ENCODE measurements around the gene SIGLEC14.
A peak's percentile ranks its signal among the peaks of the same experiment; 100 is the strongest.

SIGLEC14 gene

GRCh38 chr19:51600940-51601580 is 45.6 kb downstream of the SIGLEC14 start:
- no peak overlapping the region for H3K4me3 ChIP-seq (ENCODE audit: low read length)
- no peak for DNase-seq (ENCODE audit: low read depth)

GRCh38 chr19:51599084-51599483 is 47.5 kb downstream of the SIGLEC14 start:
- no peak for TF ChIP-seq CTCF (IDR thresholded peaks at IDR 0.05; ENCODE audit: insufficient read depth, low read depth, low read length, missing control alignments)

More at GRCh38 chr19:51600940-51601580, 45.6 kb downstream of the SIGLEC14 start:
- TF ChIP-seq CTCF (IDR thresholded peaks at IDR 0.05; ENCODE audit: insufficient read depth, low read depth, low read length, missing control alignments) = no peak

GRCh38 chr19:51598159-51598915 is 48.3 kb downstream of the SIGLEC14 start:
- DNase-seq (ENCODE audit: low read depth) = no peak
- no peak for TF ChIP-seq CTCF (IDR thresholded peaks at IDR 0.05; ENCODE audit: insufficient read depth, low read depth, low read length, missing control alignments)
- H3K4me3 ChIP-seq (ENCODE audit: low read length) = no peak overlapping the region

More at GRCh38 chr19:51599084-51599483, 47.5 kb downstream of the SIGLEC14 start:
- no peak overlapping the region for H3K4me3 ChIP-seq (ENCODE audit: low read length)
- DNase-seq (ENCODE audit: low read depth) = no peak

GRCh38 chr19:51595190-51596175 is 51.1 kb downstream of the SIGLEC14 start:
- H3K4me3 ChIP-seq (ENCODE audit: low read length) = peak overlapping the region; percentile 87
- no peak for DNase-seq (ENCODE audit: low read depth)
- no peak for TF ChIP-seq CTCF (IDR thresholded peaks at IDR 0.05; ENCODE audit: insufficient read depth, low read depth, low read length, missing control alignments)

GRCh38 chr19:51594774-51595109 is 51.9 kb downstream of the SIGLEC14 start:
- H3K4me3 ChIP-seq (ENCODE audit: low read length) = peak overlapping the region; percentile 87
- TF ChIP-seq CTCF (IDR thresholded peaks at IDR 0.05; ENCODE audit: insufficient read depth, low read depth, low read length, missing control alignments) = no peak
- no peak for DNase-seq (ENCODE audit: low read depth)

- TF ChIP-seq CTCF (IDR thresholded peaks at IDR 0.05; ENCODE audit: insufficient read depth, low read depth, low read length, missing control alignments) = no peak
Observed at GRCh38 chr19:51593969-51594773, 52.5 kb downstream of the SIGLEC14 start.

More at GRCh38 chr19:51593969-51594773, 52.5 kb downstream of the SIGLEC14 start:
- peak; percentile 98 for DNase-seq (ENCODE audit: low read depth)
- peak overlapping the region; percentile 87 for H3K4me3 ChIP-seq (ENCODE audit: low read length)
